KBM-7 (cell line): ENCODE results near the gene DOK3.
"Not testable (repeated sequence)": the region's sequence is repeated elsewhere in the genome, so short reads cannot be mapped to it uniquely, and the experiment has no call there.

ENCODE experiments used
- DNase-seq: peaks from one replicate; pipeline ENCODE4 v3.0.0-alpha.2; 2015
- in situ Hi-C: fragments of 300-500 bp; cut with MboI; formaldehyde crosslinking; loops from 2 replicates; pipeline ENCODE4 v1.14.3; 2020; ENCODE audit warnings: low sequenced_read_pairs, low pct_unique_long_range_greater_than_20kb, mixed read lengths

DOK3 gene

GRCh38 chr5:177489119-177489716 lies 20.4 kb downstream of the DOK3 start:
- in situ Hi-C loops = no loop called here
- DNase-seq = no peak

GRCh38 chr5:177487975-177488374 lies 21.7 kb downstream of the DOK3 start:
- in situ Hi-C loops = no loop called here

GRCh38 chr5:177487144-177487543 lies 22.5 kb downstream of the DOK3 start:
- no peak for DNase-seq
- in situ Hi-C loops = no loop called here

More at GRCh38 chr5:177487975-177488374, 21.7 kb downstream of the DOK3 start:
- DNase-seq = peak; percentile 39

GRCh38 chr5:177486256-177486655 lies 23.4 kb downstream of the DOK3 start:
- in situ Hi-C loops = no loop called here
- DNase-seq = no peak

GRCh38 chr5:177485753-177486152 lies 23.9 kb downstream of the DOK3 start:
- in situ Hi-C loops = not testable (repeated sequence)

GRCh38 chr5:177484902-177485549 lies 24.6 kb downstream of the DOK3 start:
- no peak for DNase-seq
- in situ Hi-C loops = no loop called here

More at GRCh38 chr5:177485753-177486152, 23.9 kb downstream of the DOK3 start:
- DNase-seq = not testable (repeated sequence)

- no peak for DNase-seq
- in situ Hi-C loops = no loop called here
Measured at GRCh38 chr5:177483994-177484901, 25.4 kb downstream of the DOK3 start.

- in situ Hi-C loops = no loop called here
- no peak for DNase-seq
Measured at GRCh38 chr5:177483042-177483441, 26.6 kb downstream of the DOK3 start.

- in situ Hi-C loops = no loop called here
- DNase-seq = no peak
Measured at GRCh38 chr5:177482359-177482795, 27.2 kb downstream of the DOK3 start.

- in situ Hi-C loops = no loop called here
- DNase-seq = no peak
Measured at GRCh38 chr5:177479774-177480173, 29.9 kb downstream of the DOK3 start.

- DNase-seq = peak; percentile 88
- in situ Hi-C loops = no loop called here
Measured at GRCh38 chr5:177478711-177479646, 30.6 kb downstream of the DOK3 start.

- in situ Hi-C loops = no loop called here
- no peak for DNase-seq
Measured at GRCh38 chr5:177477701-177478477, 31.7 kb downstream of the DOK3 start.

- in situ Hi-C loops = no loop called here
Measured at GRCh38 chr5:177476531-177477233, 32.9 kb downstream of the DOK3 start.

GRCh38 chr5:177475563-177476427 lies 33.8 kb downstream of the DOK3 start:
- in situ Hi-C loops = no loop called here
- DNase-seq = no peak

More at GRCh38 chr5:177476531-177477233, 32.9 kb downstream of the DOK3 start:
- no peak for DNase-seq

- peak; percentile 53 for DNase-seq
- in situ Hi-C loops = no loop called here
Measured at GRCh38 chr5:177474846-177475562, 34.6 kb downstream of the DOK3 start.

- DNase-seq = no peak
- in situ Hi-C loops = no loop called here
Measured at GRCh38 chr5:177474002-177474476, 35.6 kb downstream of the DOK3 start.
